GM12801 (cell line): Measurements from ENCODE around the gene CLCF1.

ENCODE experiments used
- CTCF ChIP-seq: IDR thresholded peaks from one replicate; pipeline ENCODE4 v1.5.1; 2011; ENCODE audit warnings: control low read depth; ENCODE audit not compliant: insufficient read length; ENCODE audit errors: extremely low read depth

CLCF1 gene

GRCh38 chr11:67411785-67412152 is 38.4 kb upstream of the CLCF1 start:
- no peak for TF ChIP-seq CTCF

- TF ChIP-seq CTCF: no peak
Observed at GRCh38 chr11:67410984-67411784, 37.8 kb upstream of the CLCF1 start.

GRCh38 chr11:67410369-67410831 is 37.0 kb upstream of the CLCF1 start:
- no peak for TF ChIP-seq CTCF

GRCh38 chr11:67409781-67410368 is 36.5 kb upstream of the CLCF1 start:
- TF ChIP-seq CTCF: no peak

- no peak for TF ChIP-seq CTCF
Observed at GRCh38 chr11:67409261-67409666, 35.9 kb upstream of the CLCF1 start.

- no peak for TF ChIP-seq CTCF
Observed at GRCh38 chr11:67408437-67409200, 35.2 kb upstream of the CLCF1 start.

GRCh38 chr11:67407688-67408163 is 34.3 kb upstream of the CLCF1 start:
- no peak for TF ChIP-seq CTCF
